ENCODE measurements around the gene UCK1. TPM values are rescaled to one million over a fixed set of nuclear protein-coding genes. Genes with fewer than 3 reads are reported as not detected.
A peak's percentile ranks its signal among the peaks of the same experiment; 100 is the strongest.

The UCK1 gene
- total RNA-seq: 12.2 and 18.4 TPM in 2 replicates

GRCh38 chr9:131530920-131531832 lies at the start of gene UCK1:
TSS of gene UCK1 (minus strand) at chr9:131531263. CDS start at chr9:131531174, 89 bp downstream.
- peak; percentile 31 for DNase-seq (ENCODE audit: low read depth)

GRCh38 chr9:131580358-131580757 lies 49.3 kb upstream of the UCK1 start:
- no peak for DNase-seq (ENCODE audit: low read depth)

- DNase-seq (ENCODE audit: low read depth): no peak
These were observed 48.7 kb upstream of the UCK1 start for GRCh38 chr9:131579789-131580211.

- no peak for DNase-seq (ENCODE audit: low read depth)
These were observed 47.9 kb upstream of the UCK1 start for GRCh38 chr9:131578731-131579504.

DNA sequence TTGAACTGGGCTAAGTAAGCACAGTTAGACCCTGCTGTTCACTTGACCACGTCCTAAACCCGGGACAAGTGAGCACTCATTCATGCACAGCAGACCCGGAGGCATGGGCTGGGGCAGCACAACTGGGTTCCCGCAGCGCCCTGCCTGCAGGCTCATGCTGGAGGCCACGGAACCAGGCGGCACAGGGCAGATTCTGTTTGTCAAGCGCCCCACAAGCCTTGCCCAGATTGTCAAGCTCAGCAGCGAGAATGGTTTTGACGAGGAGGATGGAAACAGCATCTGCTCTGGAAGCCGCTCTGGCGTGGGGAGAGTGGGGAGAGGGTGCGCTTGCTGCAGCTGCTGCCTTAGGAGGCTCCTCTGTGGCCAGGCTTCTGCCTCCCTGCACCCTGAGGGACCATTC lies 47.0 kb upstream of the UCK1 start:
- no peak for DNase-seq (ENCODE audit: low read depth)

- no peak for DNase-seq (ENCODE audit: low read depth)
These were observed 46.2 kb upstream of the UCK1 start for GRCh38 chr9:131577005-131578000.

DNA sequence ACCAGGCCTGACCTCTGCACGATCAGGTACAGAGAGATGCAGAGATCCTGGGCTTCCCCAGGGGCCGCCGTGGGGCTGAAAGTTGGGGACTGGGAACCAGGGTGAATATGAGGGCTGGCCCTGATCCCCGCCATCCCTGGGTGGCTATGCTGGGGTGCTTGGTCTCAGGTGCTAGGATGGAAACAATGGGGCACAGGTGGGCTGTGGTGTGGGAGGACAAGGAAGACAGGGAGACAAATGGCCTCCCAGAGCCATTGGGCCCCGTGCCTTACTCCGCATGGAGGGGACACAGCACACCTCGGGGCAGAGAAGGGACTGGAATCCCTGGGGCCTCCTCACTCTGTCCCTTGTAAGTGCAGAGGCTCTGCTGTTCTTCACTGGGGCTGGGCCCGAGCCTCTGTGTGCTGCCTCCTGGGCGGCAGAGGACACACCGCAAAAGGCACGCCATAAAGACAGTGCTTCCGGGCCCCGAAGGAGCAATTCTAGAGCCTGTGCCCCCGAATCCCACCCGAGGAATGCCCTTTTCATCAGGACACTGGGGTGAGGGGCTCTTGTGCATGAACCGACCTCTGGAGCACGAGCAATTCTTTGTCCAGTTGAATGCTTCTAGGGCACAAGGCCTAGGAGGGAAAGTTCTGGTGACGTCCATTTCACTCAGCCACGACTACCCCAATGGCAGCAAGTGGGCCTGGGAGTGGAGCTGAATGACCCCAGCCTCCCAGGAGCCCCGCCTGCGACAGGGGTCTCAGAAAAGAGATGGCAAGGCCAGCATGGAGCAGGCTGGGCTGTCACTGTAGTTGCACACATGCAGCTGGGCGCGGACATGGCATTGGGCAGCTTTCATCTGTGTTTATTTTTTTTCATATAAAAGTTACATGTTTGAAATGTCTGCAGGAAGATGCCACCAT lies 45.1 kb upstream of the UCK1 start:
- no peak for DNase-seq (ENCODE audit: low read depth)

GRCh38 chr9:131574730-131575640 lies 43.9 kb upstream of the UCK1 start:
- no peak for DNase-seq (ENCODE audit: low read depth)

DNA sequence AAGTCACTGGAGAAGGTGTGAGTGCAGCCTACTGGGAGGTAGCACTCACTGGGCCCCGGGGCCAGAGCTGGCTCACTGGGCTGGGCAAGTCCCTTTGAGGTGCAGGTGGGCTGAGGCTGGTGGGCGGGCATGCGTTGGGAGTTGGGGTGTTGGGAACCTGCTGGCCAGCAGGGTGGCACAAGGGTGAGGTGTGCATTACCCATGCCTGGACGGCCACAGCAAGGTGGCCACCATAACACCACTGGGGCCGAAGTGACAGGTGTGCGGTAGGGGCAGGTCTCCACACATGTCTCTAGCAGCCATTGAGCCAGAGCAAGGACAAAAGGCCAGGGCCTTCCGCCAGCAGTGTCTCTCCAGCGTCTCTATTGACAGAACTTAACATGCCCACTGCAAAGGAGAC lies 36.8 kb upstream of the UCK1 start:
- DNase-seq (ENCODE audit: low read depth): no peak

DNA sequence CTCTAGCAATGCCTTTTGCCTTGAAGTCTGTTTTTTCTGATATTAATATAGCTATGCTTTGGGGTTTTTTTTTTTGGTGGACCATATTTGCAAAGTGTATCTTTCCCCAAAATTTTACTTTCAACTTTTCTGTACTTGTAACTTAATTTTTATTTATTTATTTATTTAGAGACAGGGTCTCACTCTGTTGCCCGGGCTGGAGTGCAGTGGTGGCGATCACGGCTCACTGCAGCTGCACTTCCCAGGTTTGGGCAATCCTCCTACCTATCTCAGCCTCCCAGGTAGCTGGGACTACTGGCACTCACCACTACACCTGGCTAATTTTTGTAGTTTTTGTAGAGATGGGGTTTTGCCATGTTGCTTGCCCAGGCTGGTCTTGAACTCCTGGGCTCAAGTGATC lies 35.1 kb upstream of the UCK1 start:
- DNase-seq (ENCODE audit: low read depth): no peak

DNA sequence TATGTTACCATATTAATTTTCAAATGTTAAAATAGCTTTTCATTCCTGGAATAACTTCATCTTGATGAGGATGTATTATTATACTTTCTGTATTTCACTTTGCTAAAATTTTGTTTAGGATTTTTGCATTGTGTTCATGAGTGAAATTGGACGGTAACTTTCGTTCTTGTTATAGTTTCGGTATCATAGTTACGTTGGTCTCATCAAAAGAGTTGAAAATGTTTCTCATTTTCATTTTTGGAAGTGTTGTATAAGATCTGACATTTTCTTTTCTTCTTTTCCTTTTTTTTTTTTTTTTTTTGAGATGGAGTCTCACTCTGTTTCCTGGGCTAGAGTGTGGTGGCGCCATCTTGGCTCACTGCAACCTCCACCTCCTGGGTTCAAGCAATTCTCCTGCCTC lies 34.3 kb upstream of the UCK1 start:
- DNase-seq (ENCODE audit: low read depth): no peak

GRCh38 chr9:131562032-131562959 lies 31.2 kb upstream of the UCK1 start:
- DNase-seq (ENCODE audit: low read depth): peak; percentile 41

GRCh38 chr9:131559421-131560000 lies 28.4 kb upstream of the UCK1 start:
- DNase-seq (ENCODE audit: low read depth): no peak

GRCh38 chr9:131557855-131558548 lies 26.9 kb upstream of the UCK1 start:
- no peak for DNase-seq (ENCODE audit: low read depth)

DNA sequence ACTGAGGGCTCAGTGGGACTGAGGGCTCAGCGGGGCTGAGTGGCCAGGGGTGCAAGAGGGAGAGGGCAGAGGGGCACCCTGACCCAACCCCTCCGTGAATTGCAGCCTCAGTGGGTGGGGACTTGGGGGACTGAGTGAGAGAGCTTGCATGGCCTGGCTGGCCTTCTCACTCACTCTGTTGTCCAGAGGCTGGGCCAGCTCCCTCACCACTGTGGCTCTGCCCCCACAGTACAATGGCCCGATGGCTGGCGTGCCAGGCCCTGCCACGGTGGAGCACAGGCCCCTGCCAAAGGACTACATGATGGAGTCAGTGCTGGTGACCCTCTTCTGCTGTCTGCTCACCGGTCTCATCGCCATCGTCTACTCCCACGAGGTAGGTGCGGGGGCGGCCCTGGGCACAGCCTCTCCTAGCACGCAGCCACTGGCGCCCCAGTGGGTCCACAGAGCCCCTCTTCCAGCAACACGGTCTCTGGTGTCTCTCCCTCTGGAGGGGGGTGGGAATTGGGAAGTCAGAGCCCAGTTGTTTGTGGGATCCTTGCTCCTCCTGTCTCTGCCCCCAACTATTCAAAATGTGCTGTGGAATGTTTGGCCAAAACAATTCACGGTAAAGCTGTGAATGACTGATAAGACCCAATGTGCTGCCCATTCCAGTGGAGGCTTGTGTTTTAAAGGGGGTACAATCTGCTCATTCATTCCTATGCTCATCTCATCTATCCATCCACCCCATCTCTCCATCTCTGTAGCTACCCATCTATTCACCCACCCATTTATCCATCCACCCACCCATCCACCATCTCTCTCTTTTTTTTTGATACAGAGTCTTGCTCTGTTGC lies 25.0 kb upstream of the UCK1 start:
- DNase-seq (ENCODE audit: low read depth): no peak

GRCh38 chr9:131554843-131555351 lies 23.8 kb upstream of the UCK1 start:
- no peak for DNase-seq (ENCODE audit: low read depth)
